ENCODE data around the gene COL12A1.

DNA sequence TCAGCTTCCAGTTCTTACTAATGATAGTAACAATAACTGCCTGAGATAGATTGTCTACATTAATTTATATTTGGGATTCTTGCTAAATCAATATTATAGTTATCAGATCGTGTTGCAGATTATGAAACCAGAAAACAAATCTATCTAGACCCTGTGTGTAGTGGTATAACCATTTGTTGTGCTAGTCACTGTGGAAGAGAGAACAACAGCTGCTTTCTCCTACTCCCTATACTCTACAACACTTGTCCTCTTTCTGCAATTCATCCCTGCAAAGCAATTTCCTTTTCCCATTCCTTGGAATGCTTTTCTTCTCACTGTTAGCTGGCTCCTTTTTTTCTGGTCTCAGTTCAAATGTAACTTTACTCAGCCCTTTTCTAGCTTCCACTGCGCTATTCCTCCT lies 29.4 kb upstream of the COL12A1 start:
- TF ChIP-seq, protein P1, sequence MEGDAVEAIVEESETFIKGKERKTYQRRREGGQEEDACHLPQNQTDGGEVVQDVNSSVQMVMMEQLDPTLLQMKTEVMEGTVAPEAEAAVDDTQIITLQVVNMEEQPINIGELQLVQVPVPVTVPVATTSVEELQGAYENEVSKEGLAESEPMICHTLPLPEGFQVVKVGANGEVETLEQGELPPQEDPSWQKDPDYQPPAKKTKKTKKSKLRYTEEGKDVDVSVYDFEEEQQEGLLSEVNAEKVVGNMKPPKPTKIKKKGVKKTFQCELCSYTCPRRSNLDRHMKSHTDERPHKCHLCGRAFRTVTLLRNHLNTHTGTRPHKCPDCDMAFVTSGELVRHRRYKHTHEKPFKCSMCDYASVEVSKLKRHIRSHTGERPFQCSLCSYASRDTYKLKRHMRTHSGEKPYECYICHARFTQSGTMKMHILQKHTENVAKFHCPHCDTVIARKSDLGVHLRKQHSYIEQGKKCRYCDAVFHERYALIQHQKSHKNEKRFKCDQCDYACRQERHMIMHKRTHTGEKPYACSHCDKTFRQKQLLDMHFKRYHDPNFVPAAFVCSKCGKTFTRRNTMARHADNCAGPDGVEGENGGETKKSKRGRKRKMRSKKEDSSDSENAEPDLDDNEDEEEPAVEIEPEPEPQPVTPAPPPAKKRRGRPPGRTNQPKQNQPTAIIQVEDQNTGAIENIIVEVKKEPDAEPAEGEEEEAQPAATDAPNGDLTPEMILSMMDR (IDR thresholded peaks at IDR 0.05) = no peak
- no peak for TF ChIP-seq POLR2A (IDR thresholded peaks at IDR 0.05)
